ENCODE data around the gene PGP. TPM values are rescaled to one million over a fixed set of nuclear protein-coding genes. Genes with fewer than 3 reads are reported as not detected.

The PGP gene
- total RNA-seq, 1 experiment from 2014 or later: 38.3 TPM

- Histone ChIP-seq H3K4me2 (ENCODE audit: insufficient read depth, insufficient read length, low read length) (no peak overlapping the region), H2BK5ac (ENCODE audit: insufficient read length, low read length) (no peak overlapping the region), H3K23me2 (ENCODE audit: insufficient read length, low read depth, low read length, poor library complexity, severe bottlenecking) (peaks cover 12% of the 10 kb centered on the region), H3K9ac (ENCODE audit: extremely low read depth, insufficient read length, low read length) (no peak overlapping the region), H2BK12ac (ENCODE audit: insufficient read length, low read depth, low read length) (no peak overlapping the region), H4K5ac (ENCODE audit: insufficient read length, low read depth, low read length) (no peak overlapping the region), H3K23ac (ENCODE audit: insufficient read length, low read depth, low read length) (no peak overlapping the region), H3K56ac (ENCODE audit: insufficient read length, low read depth, low read length) (no peak overlapping the region), H3K9me3 (ENCODE audit: control insufficient read depth, low read depth, low read length) (no peaks in the 10 kb centered on the region), H2BK120ac (ENCODE audit: low read depth, low read length, poor library complexity, severe bottlenecking) (no peak overlapping the region), H4K91ac (ENCODE audit: insufficient read length, low read depth, low read length) (no peak overlapping the region), H3K18ac (ENCODE audit: insufficient read length, low read depth, low read length) (no peak overlapping the region), H4K8ac (replicated peaks; ENCODE audit: insufficient read length, low read depth, low read length) (no peak overlapping the region), H3K4ac (ENCODE audit: low read depth, low read length) (no peak overlapping the region), H3T11ph (ENCODE audit: low read length) (no peak overlapping the region), H2BK15ac (ENCODE audit: low read depth, low read length) (no peak overlapping the region; the same call in 1 of the 2 replicates), H3K4me1 (ENCODE audit: insufficient read depth, low read length) (no peaks in the 10 kb centered on the region; the same call in 1 of the 2 replicates), H2AFZ (ENCODE audit: low read length) (no peak overlapping the region), H2BK20ac (ENCODE audit: low read depth, low read length, poor library complexity, severe bottlenecking) (no peak overlapping the region), H3K14ac (ENCODE audit: insufficient read depth, low read length) (no peak overlapping the region; the same call in 1 of the 2 replicates), H3K79me1 (ENCODE audit: insufficient read depth, low read depth, low read length, poor library complexity, severe bottlenecking) (no peaks in the 10 kb centered on the region), H3K79me2 (ENCODE audit: insufficient read depth, low read length) (no peaks in the 10 kb centered on the region), H3K27me3 (ENCODE audit: insufficient read depth, low read length) (no peaks in the 10 kb centered on the region), H3K27ac (ENCODE audit: insufficient read length, low read depth, low read length) (no peak overlapping the region), H2AK5ac (ENCODE audit: insufficient read length, low read length) (no peak overlapping the region), H4K20me1 (ENCODE audit: control insufficient read depth, insufficient read depth, insufficient read length) (no peaks in the 10 kb centered on the region)
- peaks cover 7 to 32% (median 31%) of the 10 kb centered on the region in 3 experiments; a peak in 6 of 7 replicates for H3K36me3 Mint-ChIP-seq (ENCODE audit: insufficient read depth in 1 of 3, low read depth in 3 of 3)
- no peak for TF ChIP-seq CTCF (conservative IDR thresholded peaks at IDR 0.05)
- H3K4me3 Mint-ChIP-seq: peak overlapping the region; percentile 76 to 84
- no CpG with 5 or more reads among the region's 23 CpGs for WGBS (ENCODE audit: extremely low coverage, insufficient read length, low lambda C conversion rate)
- H3K9me3 Mint-ChIP-seq: peaks cover 0 to 9% of the 10 kb centered on the region in 2 experiments; a peak in 1 of 5 replicates
- peaks cover 16% of the 10 kb centered on the region for H3K27me3 Mint-ChIP-seq (ENCODE audit: low read depth)
- no peak overlapping the region for H3K27ac Mint-ChIP-seq
- H3K4me1 Mint-ChIP-seq: peaks cover 8 to 9% of the 10 kb centered on the region in 2 experiments
- no peak for DNase-seq
These were observed 7.7 kb downstream of the PGP start for GRCh38 chr16:2206780-2207433.

Measured in H9 (cell line).